Measurements from ENCODE around the gene UIMC1. TPM values are rescaled to one million over a fixed set of nuclear protein-coding genes. Genes with fewer than 3 reads are reported as not detected.

Gene UIMC1
- total RNA-seq, 1 experiment from 2014 or later, result 53.0 TPM

DNA sequence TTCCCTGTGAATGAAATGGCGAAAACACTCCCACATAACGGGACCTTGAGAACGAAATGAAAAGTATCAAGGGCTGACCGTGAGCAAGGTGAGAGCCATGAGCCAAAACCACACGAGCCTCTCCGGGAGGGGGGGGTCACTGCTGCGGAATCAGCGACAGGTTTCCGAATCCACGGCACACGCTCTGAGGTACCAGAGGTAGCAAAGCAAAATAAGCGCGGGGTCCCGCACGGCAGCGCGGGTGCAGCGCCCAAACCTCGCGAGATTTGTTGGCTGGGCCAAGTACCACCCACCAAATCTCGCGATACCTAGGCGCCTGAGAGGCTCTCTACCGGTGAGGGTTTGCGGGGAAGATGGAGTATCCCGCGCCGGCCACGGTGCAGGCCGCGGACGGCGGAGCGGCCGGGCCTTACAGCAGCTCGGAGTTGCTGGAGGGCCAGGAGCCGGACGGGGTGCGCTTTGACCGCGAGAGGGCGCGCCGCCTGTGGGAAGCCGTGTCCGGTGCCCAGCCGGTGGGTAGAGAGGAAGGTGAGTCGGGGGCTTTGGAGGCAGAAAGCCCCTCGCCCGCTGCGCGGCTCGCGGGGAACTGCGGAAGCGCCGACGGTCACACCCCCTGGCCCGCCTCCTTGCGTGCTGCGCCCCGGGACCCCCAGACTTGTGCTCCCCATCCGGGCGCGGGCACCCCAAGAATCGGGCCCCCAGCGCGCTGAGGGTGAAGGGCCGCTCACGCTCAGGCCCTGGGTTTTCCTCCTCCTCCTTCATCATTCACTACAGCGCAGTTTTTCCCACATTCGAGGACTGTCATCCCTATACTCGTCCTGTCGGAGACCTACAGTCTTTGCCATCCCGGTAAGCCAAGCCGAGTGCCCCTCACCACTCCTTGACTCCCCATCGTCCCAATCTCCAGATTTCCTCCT, 16.1 kb upstream of the UIMC1 start, which contains the start of gene ZNF346:
Gene ZNF346, plus strand, starts transcription at position 311 of the 917 bp plus-strand sequence. Its CDS starts 43 bp downstream, at position 354.
- no peak within 1 kb of the TSS for H2BK15ac ChIP-seq (ENCODE audit: low read depth, low read length)
- no peak within 1 kb of the TSS for H2BK20ac ChIP-seq (ENCODE audit: low read depth, low read length, poor library complexity, severe bottlenecking)
- H3K4me1 ChIP-seq (ENCODE audit: insufficient read depth, low read length), result no peaks in the 10 kb centered on the region
- H2AK5ac ChIP-seq (ENCODE audit: insufficient read length, low read length), result no peak within 1 kb of the TSS
- peaks cover 6 to 27% (median 26%) of the 10 kb centered on the region in 3 experiments; a peak in 6 of 7 replicates for H3K36me3 Mint-ChIP-seq (ENCODE audit: insufficient read depth in 1 of 3, low read depth in 3 of 3)
- peaks cover 12% of the 10 kb centered on the region for H3K23me2 ChIP-seq (ENCODE audit: insufficient read length, low read depth, low read length, poor library complexity, severe bottlenecking)
- H3K27ac Mint-ChIP-seq, result peak within 1 kb of the TSS; percentile 87 to 99 (median 93); a peak in 6 of 7 replicates
- TF ChIP-seq, protein P1, sequence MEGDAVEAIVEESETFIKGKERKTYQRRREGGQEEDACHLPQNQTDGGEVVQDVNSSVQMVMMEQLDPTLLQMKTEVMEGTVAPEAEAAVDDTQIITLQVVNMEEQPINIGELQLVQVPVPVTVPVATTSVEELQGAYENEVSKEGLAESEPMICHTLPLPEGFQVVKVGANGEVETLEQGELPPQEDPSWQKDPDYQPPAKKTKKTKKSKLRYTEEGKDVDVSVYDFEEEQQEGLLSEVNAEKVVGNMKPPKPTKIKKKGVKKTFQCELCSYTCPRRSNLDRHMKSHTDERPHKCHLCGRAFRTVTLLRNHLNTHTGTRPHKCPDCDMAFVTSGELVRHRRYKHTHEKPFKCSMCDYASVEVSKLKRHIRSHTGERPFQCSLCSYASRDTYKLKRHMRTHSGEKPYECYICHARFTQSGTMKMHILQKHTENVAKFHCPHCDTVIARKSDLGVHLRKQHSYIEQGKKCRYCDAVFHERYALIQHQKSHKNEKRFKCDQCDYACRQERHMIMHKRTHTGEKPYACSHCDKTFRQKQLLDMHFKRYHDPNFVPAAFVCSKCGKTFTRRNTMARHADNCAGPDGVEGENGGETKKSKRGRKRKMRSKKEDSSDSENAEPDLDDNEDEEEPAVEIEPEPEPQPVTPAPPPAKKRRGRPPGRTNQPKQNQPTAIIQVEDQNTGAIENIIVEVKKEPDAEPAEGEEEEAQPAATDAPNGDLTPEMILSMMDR (conservative IDR thresholded peaks at IDR 0.05), result peak; percentile 72
- H3K4ac ChIP-seq (ENCODE audit: low read depth, low read length), result no peak within 1 kb of the TSS
- H3K27me3 ChIP-seq (ENCODE audit: insufficient read depth, low read length), result no peaks in the 10 kb centered on the region
- peak within 1 kb of the TSS; percentile 71 for H3K9ac ChIP-seq (ENCODE audit: extremely low read depth, insufficient read length, low read length)
- H2BK12ac ChIP-seq (ENCODE audit: insufficient read length, low read depth, low read length), result no peak within 1 kb of the TSS
- H4K91ac ChIP-seq (ENCODE audit: insufficient read length, low read depth, low read length), result no peak within 1 kb of the TSS
- peak within 1 kb of the TSS; percentile 60 for H2AFZ ChIP-seq (ENCODE audit: low read length)
- no CpG with 5 or more reads among the region's 77 CpGs for WGBS (ENCODE audit: extremely low coverage, insufficient read length, low lambda C conversion rate)
- DNase-seq, result peak; percentile 93
- H3K9me3 Mint-ChIP-seq, result no peaks in the 10 kb centered on the region
- H4K8ac ChIP-seq (replicated peaks; ENCODE audit: insufficient read length, low read depth, low read length), result no peak within 1 kb of the TSS
- no peaks in the 10 kb centered on the region for H3K79me1 ChIP-seq (ENCODE audit: insufficient read depth, low read depth, low read length, poor library complexity, severe bottlenecking)
- H3K79me2 ChIP-seq (ENCODE audit: insufficient read depth, low read length), result no peaks in the 10 kb centered on the region
- H3K9me3 ChIP-seq (ENCODE audit: control insufficient read depth, low read depth, low read length), result no peaks in the 10 kb centered on the region
- H2BK120ac ChIP-seq (ENCODE audit: low read depth, low read length, poor library complexity, severe bottlenecking), result no peak within 1 kb of the TSS
- peak within 1 kb of the TSS; percentile 78 for H3K4me2 ChIP-seq (ENCODE audit: insufficient read depth, insufficient read length, low read length)
- no peak within 1 kb of the TSS for H3T11ph ChIP-seq (ENCODE audit: low read length)
- no peak within 1 kb of the TSS for H3K56ac ChIP-seq (ENCODE audit: insufficient read length, low read depth, low read length)
- peaks cover 13 to 18% of the 10 kb centered on the region in 2 experiments for H3K4me1 Mint-ChIP-seq
- no peak within 1 kb of the TSS for H3K23ac ChIP-seq (ENCODE audit: insufficient read length, low read depth, low read length)
- no peaks in the 10 kb centered on the region for H4K20me1 ChIP-seq (ENCODE audit: control insufficient read depth, insufficient read depth, insufficient read length)
- H3K27me3 Mint-ChIP-seq (ENCODE audit: low read depth), result no peaks in the 10 kb centered on the region
- H3K18ac ChIP-seq (ENCODE audit: insufficient read length, low read depth, low read length), result no peak within 1 kb of the TSS
- no peak within 1 kb of the TSS for H3K27ac ChIP-seq (ENCODE audit: insufficient read length, low read depth, low read length)
- H3K14ac ChIP-seq (ENCODE audit: insufficient read depth, low read length), result peak within 1 kb of the TSS; percentile 82
- H4K5ac ChIP-seq (ENCODE audit: insufficient read length, low read depth, low read length), result no peak within 1 kb of the TSS
- peak within 1 kb of the TSS; percentile 94 to 96 for H3K4me3 Mint-ChIP-seq
- no peak within 1 kb of the TSS for H2BK5ac ChIP-seq (ENCODE audit: insufficient read length, low read length)

Measured in H9 (cell line).